NT2/D1 (cell line): ENCODE results near the gene FAHD1.

Experiments
- SUZ12 ChIP-seq: IDR thresholded peaks from 2 replicates; pipeline ENCODE4 v1.6.1; 2011; ENCODE audit not compliant: insufficient read length, insufficient read depth; ENCODE audit errors: extremely low read depth
- YY1 ChIP-seq: IDR thresholded peaks from 2 replicates; pipeline ENCODE4 v1.6.1; 2011; ENCODE audit not compliant: insufficient read length, insufficient read depth
- ZNF274 ChIP-seq: IDR thresholded peaks from 2 replicates; pipeline ENCODE4 v1.6.1; 2011; ENCODE audit warnings: mild to moderate bottlenecking, low read depth, low read length

DNA sequence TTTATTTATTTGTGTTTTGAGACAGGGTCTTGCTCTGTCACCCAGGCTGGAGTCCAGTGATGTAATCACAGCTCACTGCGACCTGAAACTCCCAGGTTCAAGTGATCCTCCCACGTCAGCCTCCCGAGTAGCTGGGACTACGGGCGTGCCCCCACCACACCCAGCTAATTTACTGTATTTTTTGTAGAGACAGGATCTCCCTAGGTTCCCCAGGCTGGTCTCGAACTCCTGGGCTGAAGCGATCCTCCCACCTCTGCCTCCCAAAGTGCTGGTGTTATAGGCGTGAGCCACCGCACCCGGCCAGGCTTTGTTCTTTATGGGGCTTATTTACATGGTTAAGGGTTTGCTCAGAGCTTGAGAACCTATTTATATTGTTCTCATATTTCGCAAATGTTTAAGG, 50.8 kb downstream of the FAHD1 start:
- TF ChIP-seq YY1, result no peak
- TF ChIP-seq ZNF274, result no peak
- TF ChIP-seq SUZ12, result no peak
